SHP77 treated with DMSO at 0.1 percent for 48 hours (cell line): ENCODE data around the gene TBC1D12.

Source experiments
- DNase-seq: peaks from one replicate; lab custom pipeline; 2025; lab: John Stamatoyannopoulos, UW

The TBC1D12 gene

GRCh38 chr10:94407668-94408067, 5.3 kb downstream of the TBC1D12 start:
- DNase-seq = no peak

- DNase-seq = no peak
These were observed 6.8 kb downstream of the TBC1D12 start for GRCh38 chr10:94409021-94409657.

GRCh38 chr10:94411304-94411703, 9.0 kb downstream of the TBC1D12 start:
- no peak for DNase-seq

- DNase-seq = no peak
These were observed 10.1 kb downstream of the TBC1D12 start for GRCh38 chr10:94412449-94412848.

- no peak for DNase-seq
These were observed 11.0 kb downstream of the TBC1D12 start for GRCh38 chr10:94413361-94413760.

GRCh38 chr10:94416896-94417295, 14.6 kb downstream of the TBC1D12 start:
- DNase-seq = no peak

GRCh38 chr10:94417321-94417720, 15.0 kb downstream of the TBC1D12 start:
- DNase-seq = no peak

- DNase-seq = no peak
These were observed 18.2 kb downstream of the TBC1D12 start for GRCh38 chr10:94420516-94420915.

- no peak for DNase-seq
These were observed 18.7 kb downstream of the TBC1D12 start for GRCh38 chr10:94420998-94421528.

- DNase-seq = no peak
These were observed 21.3 kb downstream of the TBC1D12 start for GRCh38 chr10:94423627-94424026.

- no peak for DNase-seq
These were observed 22.5 kb downstream of the TBC1D12 start for GRCh38 chr10:94424714-94425337.

GRCh38 chr10:94425942-94426341, 23.6 kb downstream of the TBC1D12 start:
- DNase-seq = no peak

GRCh38 chr10:94427166-94427565, 24.8 kb downstream of the TBC1D12 start:
- DNase-seq = no peak

GRCh38 chr10:94428766-94429707, 26.7 kb downstream of the TBC1D12 start:
- DNase-seq = no peak

GRCh38 chr10:94430701-94431100, 28.4 kb downstream of the TBC1D12 start:
- DNase-seq = no peak

- DNase-seq = no peak
These were observed 30.1 kb downstream of the TBC1D12 start for GRCh38 chr10:94432443-94432842.

- no peak for DNase-seq
These were observed 37.0 kb downstream of the TBC1D12 start for GRCh38 chr10:94439275-94439861.

GRCh38 chr10:94440096-94440495, 37.8 kb downstream of the TBC1D12 start:
- DNase-seq = no peak

- no peak for DNase-seq
These were observed 40.7 kb downstream of the TBC1D12 start for GRCh38 chr10:94443047-94443446.

- no peak for DNase-seq
These were observed 41.2 kb downstream of the TBC1D12 start for GRCh38 chr10:94443549-94443948.

GRCh38 chr10:94450782-94451181, 48.4 kb downstream of the TBC1D12 start:
- DNase-seq = no peak

- no peak for DNase-seq
These were observed 49.7 kb downstream of the TBC1D12 start for GRCh38 chr10:94451883-94452519.
